IMR-90 (cell line): ENCODE data around the gene PTCD2.

Source experiments
- CEBPB ChIP-seq: IDR thresholded peaks from 2 replicates; pipeline ENCODE4 v1.6.1; 2012; ENCODE audit warnings: low read depth, low read length, improper control_type of control experiment
- CTCF ChIP-seq: conservative IDR thresholded peaks from 2 replicates; pipeline ENCODE4 v1.5.1; 2012; ENCODE audit warnings: mild to moderate bottlenecking, low read depth, low read length, improper control_type of control experiment
- MAFK ChIP-seq: IDR thresholded peaks from 2 replicates; pipeline ENCODE4 v1.6.1; 2012; ENCODE audit warnings: low read depth, low read length, improper control_type of control experiment
- MXI1 ChIP-seq: IDR thresholded peaks from 2 replicates; pipeline ENCODE4 v1.6.1; 2012; ENCODE audit warnings: low read depth, mild to moderate bottlenecking, low read length, moderate library complexity, borderline replicate concordance
- POLR2A ChIP-seq: IDR thresholded peaks from 2 replicates; pipeline ENCODE4 v1.6.1; 2012; ENCODE audit warnings: mild to moderate bottlenecking, low read depth, low read length
- TF ChIP-seq, protein P1 (sequence below): fragments of 150-350 bp; IDR thresholded peaks from 2 replicates; pipeline ENCODE4 v1.6.1; 2017; ENCODE audit warnings: mild to moderate bottlenecking, antibody characterized with exemption, low read length, low read depth

GRCh38 chr5:72408127-72408526 lies 88.0 kb downstream of the PTCD2 start:
- no peak for TF ChIP-seq MXI1
- TF ChIP-seq CTCF, result no peak
- TF ChIP-seq, protein P1, sequence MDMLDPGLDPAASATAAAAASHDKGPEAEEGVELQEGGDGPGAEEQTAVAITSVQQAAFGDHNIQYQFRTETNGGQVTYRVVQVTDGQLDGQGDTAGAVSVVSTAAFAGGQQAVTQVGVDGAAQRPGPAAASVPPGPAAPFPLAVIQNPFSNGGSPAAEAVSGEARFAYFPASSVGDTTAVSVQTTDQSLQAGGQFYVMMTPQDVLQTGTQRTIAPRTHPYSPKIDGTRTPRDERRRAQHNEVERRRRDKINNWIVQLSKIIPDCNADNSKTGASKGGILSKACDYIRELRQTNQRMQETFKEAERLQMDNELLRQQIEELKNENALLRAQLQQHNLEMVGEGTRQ, result no peak
- no peak for TF ChIP-seq CEBPB
- no peak for TF ChIP-seq MAFK
- no peak for TF ChIP-seq POLR2A
